Trophoblast cell (in vitro differentiated cells and primary cell): Measurements from ENCODE around the gene RANBP3L.

Experiments used
- DNase-seq, 2 donors: peaks; one replicate each; pipeline ENCODE4 v3.0.0-alpha.2; 2016
- H2AFZ ChIP-seq: 2 replicates; pipeline ENCODE4 v1.6.1; 2013; ENCODE audit warnings: low read length, moderate library complexity, mild to moderate bottlenecking; ENCODE audit not compliant: insufficient read depth, poor library complexity
- H2AK5ac ChIP-seq: 2 replicates; pipeline ENCODE4 v1.6.1; 2013; ENCODE audit warnings: mild to moderate bottlenecking, low read length
- H2BK120ac ChIP-seq: 2 replicates; pipeline ENCODE4 v1.6.1; 2013; ENCODE audit warnings: low read length, mild to moderate bottlenecking, moderate library complexity; ENCODE audit not compliant: insufficient read depth, poor library complexity
- H2BK12ac ChIP-seq: 2 replicates; pipeline ENCODE4 v1.6.1; 2013; ENCODE audit warnings: mild to moderate bottlenecking, low read length, moderate library complexity
- H2BK5ac ChIP-seq: 2 replicates; pipeline ENCODE4 v1.6.1; 2013; ENCODE audit warnings: low read length, low read depth, moderate library complexity, mild to moderate bottlenecking; ENCODE audit not compliant: poor library complexity
- H3K14ac ChIP-seq: 2 replicates; pipeline ENCODE4 v1.6.1; 2013; ENCODE audit warnings: mild to moderate bottlenecking, low read length
- H3K18ac ChIP-seq: 2 replicates; pipeline ENCODE4 v1.6.1; 2013; ENCODE audit warnings: mild to moderate bottlenecking, low read length
- H3K23ac ChIP-seq: 2 replicates; pipeline ENCODE4 v1.6.1; 2013; ENCODE audit warnings: low read length
- H3K27ac ChIP-seq: 2 replicates; pipeline ENCODE4 v1.5.1; 2013; ENCODE audit warnings: low read depth, mild to moderate bottlenecking, inconsistent platforms, low read length, moderate library complexity
- H3K27me3 ChIP-seq: 2 replicates; pipeline ENCODE4 v1.6.1; 2013; ENCODE audit warnings: inconsistent platforms, mild to moderate bottlenecking, low read length, moderate library complexity; ENCODE audit not compliant: insufficient read depth
- H3K36me3 ChIP-seq, 2 experiments: 1 replicate in 1 of 2; 2 replicates in 1 of 2; pipeline ENCODE4 v1.6.1; 2013; ENCODE audit warnings: low read length in 2 of 2, mild to moderate bottlenecking in 2 of 2, moderate library complexity in 1 of 2; ENCODE audit not compliant: insufficient read depth in 2 of 2, control insufficient read depth in 1 of 2
- H3K4ac ChIP-seq: 2 replicates; pipeline ENCODE4 v1.6.1; 2013; ENCODE audit warnings: low read depth, mild to moderate bottlenecking, low read length, moderate library complexity
- H3K4me1 ChIP-seq, 2 experiments: 1 replicate in 1 of 2; 2 replicates in 1 of 2; pipeline ENCODE4 v1.6.1; 2013; ENCODE audit warnings: low read length in 2 of 2, mild to moderate bottlenecking in 2 of 2, moderate library complexity in 1 of 2; ENCODE audit not compliant: insufficient read depth in 2 of 2, control insufficient read depth in 1 of 2
- H3K4me2 ChIP-seq: 2 replicates; pipeline ENCODE4 v1.6.1; 2013; ENCODE audit warnings: inconsistent platforms, mild to moderate bottlenecking, low read length, moderate library complexity
- H3K4me3 ChIP-seq: 2 replicates; pipeline ENCODE4 v1.5.1; 2013; ENCODE audit warnings: mild to moderate bottlenecking, low read depth, low read length, inconsistent platforms
- H3K79me1 ChIP-seq: one replicate; pipeline ENCODE4 v1.6.1; 2013; ENCODE audit warnings: low read length
- H3K79me2 ChIP-seq: 2 replicates; pipeline ENCODE4 v1.6.1; 2013; ENCODE audit warnings: low read length, mild to moderate bottlenecking; ENCODE audit not compliant: control insufficient read depth, insufficient read depth, poor library complexity
- H3K9ac ChIP-seq: 2 replicates; pipeline ENCODE4 v1.6.1; 2013; ENCODE audit warnings: mild to moderate bottlenecking, low read length
- H3K9me3 ChIP-seq: 2 replicates; pipeline ENCODE4 v1.6.1; 2013; ENCODE audit warnings: low read depth, mild to moderate bottlenecking, control low read depth, inconsistent platforms, low read length; ENCODE audit not compliant: insufficient read depth
- H4K12ac ChIP-seq: 2 replicates; pipeline ENCODE4 v1.6.1; 2013; ENCODE audit warnings: low read depth, mild to moderate bottlenecking, low read length, moderate library complexity
- H4K8ac ChIP-seq: 2 replicates; pipeline ENCODE4 v1.6.1; 2013; ENCODE audit warnings: low read depth, mild to moderate bottlenecking, low read length, moderate library complexity
- H4K91ac ChIP-seq: one replicate; pipeline ENCODE4 v1.6.1; 2013; ENCODE audit warnings: low read depth, mild to moderate bottlenecking, low read length, moderate library complexity
- WGBS: extraction: QIAGEN DNeasy Blood & Tissue Kit; methylation state at CpG from one replicate; pipeline ENCODE4 v1.1.7; 2013; ENCODE audit warnings: missing lambda C conversion rate; ENCODE audit not compliant: insufficient read length, insufficient coverage; ENCODE audit errors: extremely low coverage; 5-methylcytosine and 5-hydroxymethylcytosine counted together

Gene RANBP3L

DNA sequence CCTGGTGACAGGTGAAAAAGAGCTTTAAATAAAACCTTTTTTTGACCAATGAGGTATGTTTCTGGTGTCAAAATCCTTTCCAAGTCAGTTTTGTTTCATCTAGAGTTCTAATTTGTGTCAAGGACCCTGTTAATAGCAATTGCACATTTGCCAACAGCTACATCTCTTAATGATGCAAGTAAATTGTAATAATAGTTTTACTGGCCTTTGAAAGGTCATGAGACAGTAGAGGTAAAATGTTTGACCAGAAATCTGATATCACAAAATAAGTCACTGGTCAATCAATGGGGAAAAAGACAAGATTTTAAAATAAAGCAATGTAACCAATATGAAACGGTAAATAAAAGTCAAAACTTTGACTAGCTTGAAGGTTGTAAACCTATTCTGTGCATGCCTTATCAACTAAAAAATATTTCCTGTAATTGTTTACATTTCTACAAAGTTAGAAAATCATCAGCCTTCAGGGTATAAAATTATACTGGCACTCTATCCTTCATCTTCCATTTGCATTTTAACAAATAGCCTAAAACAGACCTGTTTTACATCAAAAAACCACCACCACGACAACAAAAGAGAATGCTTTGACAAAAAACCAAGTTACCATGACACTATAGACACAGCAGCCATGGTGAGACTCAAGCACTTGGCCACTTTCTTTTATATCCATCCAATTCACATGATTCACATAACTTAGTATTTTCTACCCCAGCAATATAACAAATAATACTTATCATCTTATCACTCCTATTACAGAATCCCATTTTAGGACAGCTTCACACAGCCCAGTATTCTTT, 63.0 kb downstream of the RANBP3L start:
- Histone ChIP-seq H3K18ac (no peak overlapping the region), H2AFZ (no peak overlapping the region), H3K4me3 (no peak overlapping the region), H3K23ac (no peak overlapping the region), H3K79me2 (peaks cover 7% of the 10 kb centered on the region), H2BK120ac (no peak overlapping the region), H3K79me1 (peaks cover 12% of the 10 kb centered on the region), H3K9me3 (peaks cover 4% of the 10 kb centered on the region), H3K4ac (no peak overlapping the region), H4K8ac (no peak overlapping the region), H3K27ac (no peak overlapping the region), H4K91ac (no peak overlapping the region), H2AK5ac (no peak overlapping the region), H4K12ac (no peak overlapping the region), H3K4me1 (peaks cover 0 to 11% of the 10 kb centered on the region in 2 experiments), H2BK12ac (no peak overlapping the region), H3K4me2 (no peak overlapping the region), H3K36me3 (no peaks in the 10 kb centered on the region), H3K27me3 (no peaks in the 10 kb centered on the region), H2BK5ac (no peak overlapping the region), H3K14ac (no peak overlapping the region), H3K9ac (no peak overlapping the region)
- peak in 1 of 2 donors; percentile 37 for DNase-seq
- no CpG with 5 or more reads among the region's 2 CpGs for WGBS

DNA sequence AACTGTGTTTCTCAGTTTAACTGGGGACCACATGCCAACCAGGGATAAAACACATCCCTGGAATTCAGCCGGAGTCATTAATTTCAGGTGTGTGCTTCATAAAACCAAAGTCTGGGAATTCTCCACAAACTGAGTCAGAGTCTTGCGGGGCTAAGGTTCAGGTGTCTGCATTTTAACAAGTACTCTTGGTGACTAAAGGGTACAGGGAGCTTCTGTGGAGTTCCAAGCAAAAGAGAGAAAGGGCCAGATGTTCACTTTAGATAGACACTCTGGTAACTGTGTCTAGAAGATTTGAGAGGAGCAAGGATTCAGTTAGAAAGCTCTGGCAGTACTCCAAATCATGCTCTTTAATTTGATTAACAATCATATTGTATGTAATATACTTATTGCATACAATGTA, 64.0 kb downstream of the RANBP3L start:
- Histone ChIP-seq H2AFZ (no peak overlapping the region), H4K91ac (no peak overlapping the region), H2BK5ac (no peak overlapping the region), H2BK12ac (no peak overlapping the region), H2AK5ac (no peak overlapping the region), H3K27ac (no peak overlapping the region), H3K14ac (no peak overlapping the region), H2BK120ac (no peak overlapping the region), H3K79me2 (peaks cover 7% of the 10 kb centered on the region), H3K36me3 (no peaks in the 10 kb centered on the region), H3K9me3 (peaks cover 2% of the 10 kb centered on the region), H3K23ac (no peak overlapping the region), H3K4me1 (peaks cover 0 to 9% of the 10 kb centered on the region in 2 experiments), H3K18ac (no peak overlapping the region), H4K12ac (no peak overlapping the region), H3K4me2 (no peak overlapping the region), H3K9ac (no peak overlapping the region), H4K8ac (no peak overlapping the region), H3K4me3 (no peak overlapping the region), H3K27me3 (no peaks in the 10 kb centered on the region), H3K79me1 (peaks cover 12% of the 10 kb centered on the region), H3K4ac (no peak overlapping the region)
- WGBS = no CpG with 5 or more reads among the region's 2 CpGs
- peak; percentile 19 to 33 for DNase-seq

DNA sequence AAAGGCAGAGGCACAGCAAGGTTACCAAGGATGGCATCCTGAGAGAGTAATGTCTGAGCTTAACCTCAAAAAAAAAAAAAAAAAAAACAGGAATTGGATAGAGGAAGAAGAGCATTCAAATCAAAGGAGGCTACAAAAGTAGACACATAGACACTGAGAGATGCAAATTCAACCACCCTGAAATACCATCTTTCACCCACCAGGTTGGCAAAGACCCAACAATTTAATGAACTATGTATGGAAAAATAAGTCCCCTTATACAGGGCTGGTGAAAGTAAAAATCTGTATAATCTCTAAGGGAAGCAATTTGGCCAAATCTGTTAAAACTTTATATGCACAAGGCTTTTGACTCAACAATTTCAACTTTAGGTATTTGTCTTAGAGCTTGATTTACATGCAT, 64.9 kb downstream of the RANBP3L start:
- Histone ChIP-seq H3K4me2 (no peak overlapping the region), H3K23ac (no peak overlapping the region), H2AK5ac (no peak overlapping the region), H3K9ac (no peak overlapping the region), H3K79me1 (peaks cover 8% of the 10 kb centered on the region), H4K91ac (no peak overlapping the region), H3K9me3 (no peaks in the 10 kb centered on the region), H3K14ac (no peak overlapping the region), H2BK12ac (no peak overlapping the region), H3K4me1 (peaks cover 0 to 3% of the 10 kb centered on the region in 2 experiments), H2BK5ac (no peak overlapping the region), H4K12ac (no peak overlapping the region), H3K4me3 (no peak overlapping the region), H3K18ac (no peak overlapping the region), H4K8ac (no peak overlapping the region), H3K79me2 (peaks cover 4% of the 10 kb centered on the region), H3K4ac (no peak overlapping the region), H2BK120ac (no peak overlapping the region), H3K27ac (no peak overlapping the region), H2AFZ (no peak overlapping the region), H3K36me3 (no peaks in the 10 kb centered on the region), H3K27me3 (no peaks in the 10 kb centered on the region)
- DNase-seq = no peak

DNA sequence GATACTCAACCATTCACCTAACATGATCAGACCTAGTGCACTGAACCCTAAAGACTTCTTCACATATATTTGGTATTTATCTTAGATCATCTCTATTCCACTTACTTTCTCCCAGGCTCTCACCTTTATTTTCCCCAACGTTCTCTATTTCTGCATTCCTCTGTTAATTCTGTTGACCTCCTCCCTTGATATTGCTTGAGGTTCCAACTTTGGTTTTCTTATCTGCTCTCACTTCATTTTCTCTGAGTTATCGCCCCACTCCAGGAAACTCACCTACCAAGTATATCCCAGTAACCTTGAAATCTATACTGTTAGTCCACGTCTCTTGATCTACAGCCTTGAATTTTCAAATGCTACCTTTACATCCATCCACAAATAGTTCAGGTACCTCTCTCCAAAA, 69.2 kb downstream of the RANBP3L start:
- H3K14ac ChIP-seq = no peak overlapping the region

More for the DNA sequence above, 69.2 kb downstream of the RANBP3L start:
- Histone ChIP-seq H4K8ac (no peak overlapping the region), H3K4me2 (no peak overlapping the region), H4K12ac (no peak overlapping the region), H3K27me3 (no peaks in the 10 kb centered on the region), H2BK5ac (no peak overlapping the region), H2AK5ac (no peak overlapping the region), H3K23ac (no peak overlapping the region), H2BK120ac (no peak overlapping the region), H2AFZ (no peak overlapping the region), H3K4me3 (no peak overlapping the region), H3K4ac (no peak overlapping the region), H3K27ac (no peak overlapping the region), H3K36me3 (no peaks in the 10 kb centered on the region), H2BK12ac (no peak overlapping the region), H3K9ac (no peak overlapping the region), H3K4me1 (peaks cover 2 to 4% of the 10 kb centered on the region in 2 experiments), H3K79me1 (no peaks in the 10 kb centered on the region), H3K18ac (no peak overlapping the region), H3K9me3 (no peaks in the 10 kb centered on the region), H4K91ac (no peak overlapping the region), H3K79me2 (no peaks in the 10 kb centered on the region)
- no peak for DNase-seq
- no CpG with 5 or more reads among the region's 3 CpGs for WGBS
